IPS-18c (cell line): Measurements from ENCODE around the gene CEP70.
"Not testable (repeated sequence)": the region's sequence is repeated elsewhere in the genome, so short reads cannot be mapped to it uniquely, and the experiment has no call there.

Experiments
- H3K4me3 ChIP-seq: 2 replicates; pipeline ENCODE4 v1.7.0; 2013; ENCODE audit warnings: low read depth, mild to moderate bottlenecking, low read length, moderate library complexity; ENCODE audit not compliant: insufficient read depth
- H3K9me3 ChIP-seq: one replicate; pipeline ENCODE4 v1.6.1; 2013; ENCODE audit warnings: mild to moderate bottlenecking, low read length, moderate library complexity; ENCODE audit not compliant: control insufficient read depth, insufficient read depth

The CEP70 gene

GRCh38 chr3:138597186-138597976 lies 3.3 kb upstream of the CEP70 start:
- not testable (repeated sequence) for H3K4me3 ChIP-seq

GRCh38 chr3:138594935-138595610 lies 1.0 kb upstream of the CEP70 start:
- H3K9me3 ChIP-seq = no peaks in the 10 kb centered on the region
- H3K4me3 ChIP-seq = no peak overlapping the region

More at GRCh38 chr3:138597186-138597976, 3.3 kb upstream of the CEP70 start:
- not testable (repeated sequence) for H3K9me3 ChIP-seq

- Histone ChIP-seq H3K4me3 (peak overlapping the region; percentile 80), H3K9me3 (no peaks in the 10 kb centered on the region)
Measured at GRCh38 chr3:138593488-138594149, 441 bp downstream of the CEP70 start.

- Histone ChIP-seq H3K4me3 (no peak overlapping the region), H3K9me3 (no peaks in the 10 kb centered on the region)
Measured at GRCh38 chr3:138591392-138591791, 2.7 kb downstream of the CEP70 start.

- H3K9me3 ChIP-seq = no peaks in the 10 kb centered on the region
- no peak overlapping the region for H3K4me3 ChIP-seq
Measured at GRCh38 chr3:138588445-138588844, 5.6 kb downstream of the CEP70 start.

- H3K4me3 ChIP-seq = no peak overlapping the region
- H3K9me3 ChIP-seq = no peaks in the 10 kb centered on the region
Measured at GRCh38 chr3:138587374-138587773, 6.7 kb downstream of the CEP70 start.

GRCh38 chr3:138578961-138579574 lies 15.0 kb downstream of the CEP70 start:
- no peak overlapping the region for H3K4me3 ChIP-seq
- H3K9me3 ChIP-seq = peaks cover 5% of the 10 kb centered on the region

GRCh38 chr3:138578141-138578540 lies 15.9 kb downstream of the CEP70 start:
- Histone ChIP-seq H3K9me3 (peaks cover 5% of the 10 kb centered on the region), H3K4me3 (no peak overlapping the region)

GRCh38 chr3:138573138-138573537 lies 20.9 kb downstream of the CEP70 start:
- H3K9me3 ChIP-seq = peaks cover 5% of the 10 kb centered on the region
- no peak overlapping the region for H3K4me3 ChIP-seq

GRCh38 chr3:138569624-138570023 lies 24.4 kb downstream of the CEP70 start:
- H3K4me3 ChIP-seq, H3K9me3 ChIP-seq: not testable (repeated sequence)

- Histone ChIP-seq H3K9me3 (no peaks in the 10 kb centered on the region), H3K4me3 (no peak overlapping the region)
Measured at GRCh38 chr3:138569090-138569489, 25.0 kb downstream of the CEP70 start.

- Histone ChIP-seq H3K9me3 (no peaks in the 10 kb centered on the region), H3K4me3 (no peak overlapping the region)
Measured at GRCh38 chr3:138567403-138567802, 26.7 kb downstream of the CEP70 start.

GRCh38 chr3:138566293-138566692 lies 27.8 kb downstream of the CEP70 start:
- H3K9me3 ChIP-seq, H3K4me3 ChIP-seq: not testable (repeated sequence)

- H3K9me3 ChIP-seq, H3K4me3 ChIP-seq: not testable (repeated sequence)
Measured at GRCh38 chr3:138562902-138563301, 31.2 kb downstream of the CEP70 start.

- Histone ChIP-seq H3K4me3 (no peak overlapping the region), H3K9me3 (peaks cover 5% of the 10 kb centered on the region)
Measured at GRCh38 chr3:138560501-138560900, 33.6 kb downstream of the CEP70 start.

- H3K9me3 ChIP-seq = peaks cover 7% of the 10 kb centered on the region
Measured at GRCh38 chr3:138559134-138559533, 34.9 kb downstream of the CEP70 start.

GRCh38 chr3:138554775-138555174 lies 39.3 kb downstream of the CEP70 start:
- not testable (repeated sequence) for H3K4me3 ChIP-seq, H3K9me3 ChIP-seq

More at GRCh38 chr3:138559134-138559533, 34.9 kb downstream of the CEP70 start:
- no peak overlapping the region for H3K4me3 ChIP-seq

GRCh38 chr3:138550958-138551357 lies 43.1 kb downstream of the CEP70 start:
- H3K9me3 ChIP-seq, H3K4me3 ChIP-seq: not testable (repeated sequence)
